GM19438 (cell line): Measurements from ENCODE around the gene TNPO2.

Experiments
- ATAC-seq: cut with Tn5 transposase; IDR thresholded peaks from one replicate; pipeline ENCODE4 v1.9.1; 2021; ENCODE audit warnings: low read depth; ENCODE audit not compliant: unreplicated experiment

Gene TNPO2

DNA sequence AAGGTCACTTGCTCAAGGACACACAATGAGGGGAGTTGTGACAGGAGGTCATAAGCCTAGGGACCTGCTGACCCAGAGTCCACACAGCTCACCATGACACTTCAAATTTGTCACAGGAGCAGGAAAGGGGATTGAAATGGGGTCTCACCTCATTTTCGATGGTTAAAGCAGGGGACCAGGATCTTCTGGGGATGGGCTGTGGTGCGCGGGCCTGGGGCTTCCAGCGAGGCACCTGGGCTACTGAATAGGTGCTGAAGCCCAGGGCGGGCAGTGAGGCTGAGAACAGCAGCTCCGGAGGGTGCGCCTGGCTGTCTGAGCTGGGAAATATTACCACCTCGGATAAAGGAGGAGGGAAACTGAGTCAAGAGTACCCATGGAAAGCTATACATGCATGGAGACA, 68.2 kb downstream of the TNPO2 start:
- no peak for ATAC-seq

DNA sequence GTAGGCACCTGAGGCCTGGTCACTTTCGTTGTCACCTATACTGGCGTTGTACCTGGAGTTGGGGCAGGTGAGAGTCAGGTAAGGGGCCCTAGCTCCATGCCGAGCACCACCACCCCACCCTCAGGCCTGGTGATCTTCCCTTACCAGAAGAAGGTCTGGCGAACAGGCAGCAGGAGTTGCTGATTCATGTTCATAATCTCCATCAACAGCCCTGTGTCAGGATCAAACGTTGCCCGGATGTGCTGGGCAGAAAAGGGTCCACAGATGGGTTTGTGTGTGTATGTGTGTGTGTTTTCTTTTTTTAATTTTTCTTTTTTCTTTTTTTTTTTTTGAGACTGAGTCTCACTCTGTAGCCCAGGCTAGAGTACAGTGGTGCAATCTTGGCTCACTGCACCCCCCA, 71.5 kb downstream of the TNPO2 start:
- no peak for ATAC-seq

DNA sequence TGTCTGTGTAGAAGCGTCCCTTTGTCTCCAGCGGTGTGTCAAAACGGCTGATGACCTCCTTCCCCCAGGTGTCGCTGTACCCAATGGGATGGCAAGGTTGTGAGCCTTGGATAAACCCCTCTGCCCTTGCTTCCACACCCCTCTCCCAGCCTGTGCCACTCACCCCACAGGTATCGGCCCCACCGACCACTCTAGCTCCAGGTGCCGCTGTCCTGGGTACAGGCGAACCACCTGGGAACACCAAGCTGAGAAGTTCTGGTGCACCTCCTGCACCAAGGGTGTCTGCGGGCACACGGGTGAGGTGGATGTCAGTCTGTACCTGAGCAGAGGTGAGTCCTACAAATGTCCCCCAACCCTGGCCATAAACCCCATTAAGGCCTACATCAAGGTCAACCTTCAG, 73.8 kb downstream of the TNPO2 start:
- ATAC-seq = no peak
